ENCODE data around the gene PRSS23. TPM values are rescaled to one million over a fixed set of nuclear protein-coding genes. Genes with fewer than 3 reads are reported as not detected.
A peak's percentile ranks its signal among the peaks of the same experiment; 100 is the strongest.

PRSS23 gene
- total and polyA plus RNA-seq, 2 experiments from 2014 or later: 53.7 to 61.7 TPM

GRCh38 chr11:86782742-86783141 lies 17.6 kb upstream of the PRSS23 start:
- Histone ChIP-seq H3K4me1 (ENCODE audit: insufficient read depth) (peaks cover 30% of the 10 kb centered on the region), H3K27ac (peak overlapping the region; percentile 65), H3K9me3 (ENCODE audit: low read depth) (no peaks in the 10 kb centered on the region), H3K9me2 (replicated peaks; ENCODE audit: insufficient read depth) (no peaks in the 10 kb centered on the region), H3K27me3 (no peaks in the 10 kb centered on the region), H3K79me2 (no peaks in the 10 kb centered on the region), H3K4me2 (peak overlapping the region; percentile 34), H3K4me3 (no peak overlapping the region), H2AFZ (no peak overlapping the region), H3K36me3 (replicated peaks; ENCODE audit: insufficient read depth, low read depth) (no peaks in the 10 kb centered on the region), H4K20me1 (ENCODE audit: insufficient read depth, poor library complexity, severe bottlenecking) (no peaks in the 10 kb centered on the region)
- WGBS (ENCODE audit: low lambda C conversion rate, missing lambda C conversion rate): 26% methylated on average over 4 of the region's 4 CpGs
- DNase-seq (ENCODE audit: low spot score): peak; percentile 37
- TF ChIP-seq EZH2phosphoT487 (IDR thresholded peaks at IDR 0.05; ENCODE audit: low read depth, severe bottlenecking, unreplicated experiment) (no peak), EZH2 (IDR thresholded peaks at IDR 0.05; ENCODE audit: borderline replicate concordance) (no peak), CTCF (IDR thresholded peaks at IDR 0.05; ENCODE audit: poor library complexity) (no peak)

GRCh38 chr11:86783661-86784060 lies 16.7 kb upstream of the PRSS23 start:
- peak overlapping the region; percentile 65 for H3K27ac ChIP-seq
- no peak overlapping the region for H3K4me2 ChIP-seq
- DNase-seq (ENCODE audit: low spot score): no peak
- no peaks in the 10 kb centered on the region for H3K36me3 ChIP-seq (replicated peaks; ENCODE audit: insufficient read depth, low read depth)
- TF ChIP-seq EZH2 (IDR thresholded peaks at IDR 0.05; ENCODE audit: borderline replicate concordance) (no peak), EZH2phosphoT487 (IDR thresholded peaks at IDR 0.05; ENCODE audit: low read depth, severe bottlenecking, unreplicated experiment) (no peak), CTCF (IDR thresholded peaks at IDR 0.05; ENCODE audit: poor library complexity) (no peak)
- H3K79me2 ChIP-seq: no peaks in the 10 kb centered on the region
- H4K20me1 ChIP-seq (ENCODE audit: insufficient read depth, poor library complexity, severe bottlenecking): no peaks in the 10 kb centered on the region
- no peaks in the 10 kb centered on the region for H3K27me3 ChIP-seq
- no peak overlapping the region for H2AFZ ChIP-seq
- peaks cover 30% of the 10 kb centered on the region for H3K4me1 ChIP-seq (ENCODE audit: insufficient read depth)
- WGBS (ENCODE audit: low lambda C conversion rate, missing lambda C conversion rate): 40% methylated on average over 2 of the region's 2 CpGs
- H3K9me2 ChIP-seq (replicated peaks; ENCODE audit: insufficient read depth): no peaks in the 10 kb centered on the region
- no peak overlapping the region for H3K4me3 ChIP-seq
- no peaks in the 10 kb centered on the region for H3K9me3 ChIP-seq (ENCODE audit: low read depth)

GRCh38 chr11:86784241-86784681 lies 16.1 kb upstream of the PRSS23 start:
- Histone ChIP-seq H3K4me1 (ENCODE audit: insufficient read depth) (peaks cover 30% of the 10 kb centered on the region), H3K4me3 (no peak overlapping the region), H3K79me2 (no peaks in the 10 kb centered on the region), H3K9me3 (ENCODE audit: low read depth) (no peaks in the 10 kb centered on the region), H3K36me3 (replicated peaks; ENCODE audit: insufficient read depth, low read depth) (no peaks in the 10 kb centered on the region), H3K27me3 (no peaks in the 10 kb centered on the region), H3K27ac (peak overlapping the region; percentile 38), H3K4me2 (no peak overlapping the region), H4K20me1 (ENCODE audit: insufficient read depth, poor library complexity, severe bottlenecking) (no peaks in the 10 kb centered on the region), H3K9me2 (replicated peaks; ENCODE audit: insufficient read depth) (no peaks in the 10 kb centered on the region), H2AFZ (no peak overlapping the region)
- no peak for DNase-seq (ENCODE audit: low spot score)
- TF ChIP-seq CTCF (IDR thresholded peaks at IDR 0.05; ENCODE audit: poor library complexity): no peak
- no peak for TF ChIP-seq EZH2phosphoT487 (IDR thresholded peaks at IDR 0.05; ENCODE audit: low read depth, severe bottlenecking, unreplicated experiment)
- TF ChIP-seq EZH2 (IDR thresholded peaks at IDR 0.05; ENCODE audit: borderline replicate concordance): no peak
- 12% methylated on average over 2 of the region's 2 CpGs for WGBS (ENCODE audit: low lambda C conversion rate, missing lambda C conversion rate)

- no peaks in the 10 kb centered on the region for H3K9me2 ChIP-seq (replicated peaks; ENCODE audit: insufficient read depth)
- H3K36me3 ChIP-seq (replicated peaks; ENCODE audit: insufficient read depth, low read depth): no peaks in the 10 kb centered on the region
- H3K27ac ChIP-seq: no peak overlapping the region
- no peaks in the 10 kb centered on the region for H4K20me1 ChIP-seq (ENCODE audit: insufficient read depth, poor library complexity, severe bottlenecking)
- peaks cover 32% of the 10 kb centered on the region for H3K4me1 ChIP-seq (ENCODE audit: insufficient read depth)
- DNase-seq (ENCODE audit: low spot score): no peak
- H3K4me2 ChIP-seq: no peak overlapping the region
- WGBS (ENCODE audit: low lambda C conversion rate, missing lambda C conversion rate): 24% methylated on average over 3 of the region's 3 CpGs
- H3K79me2 ChIP-seq: no peaks in the 10 kb centered on the region
- TF ChIP-seq CTCF (IDR thresholded peaks at IDR 0.05; ENCODE audit: poor library complexity): no peak
- no peaks in the 10 kb centered on the region for H3K9me3 ChIP-seq (ENCODE audit: low read depth)
- H2AFZ ChIP-seq: no peak overlapping the region
- no peak overlapping the region for H3K4me3 ChIP-seq
- H3K27me3 ChIP-seq: no peaks in the 10 kb centered on the region
Observed at GRCh38 chr11:86785576-86785975, 14.8 kb upstream of the PRSS23 start.

Data from hepatocyte (in vitro differentiated cells).